IPS-18c (cell line): Measurements from ENCODE around the gene CCL1.
"Not testable (repeated sequence)": the region's sequence is repeated elsewhere in the genome, so short reads cannot be mapped to it uniquely, and the experiment has no call there.

ENCODE experiments used
- H3K4me3 ChIP-seq: 2 replicates; pipeline ENCODE4 v1.7.0; 2013; ENCODE audit warnings: low read depth, mild to moderate bottlenecking, low read length, moderate library complexity; ENCODE audit not compliant: insufficient read depth
- H3K9me3 ChIP-seq: one replicate; pipeline ENCODE4 v1.6.1; 2013; ENCODE audit warnings: mild to moderate bottlenecking, low read length, moderate library complexity; ENCODE audit not compliant: control insufficient read depth, insufficient read depth

Gene CCL1

GRCh38 chr17:34339138-34339770, 23.8 kb downstream of the CCL1 start:
- Histone ChIP-seq H3K9me3 (no peaks in the 10 kb centered on the region), H3K4me3 (no peak overlapping the region)

DNA sequence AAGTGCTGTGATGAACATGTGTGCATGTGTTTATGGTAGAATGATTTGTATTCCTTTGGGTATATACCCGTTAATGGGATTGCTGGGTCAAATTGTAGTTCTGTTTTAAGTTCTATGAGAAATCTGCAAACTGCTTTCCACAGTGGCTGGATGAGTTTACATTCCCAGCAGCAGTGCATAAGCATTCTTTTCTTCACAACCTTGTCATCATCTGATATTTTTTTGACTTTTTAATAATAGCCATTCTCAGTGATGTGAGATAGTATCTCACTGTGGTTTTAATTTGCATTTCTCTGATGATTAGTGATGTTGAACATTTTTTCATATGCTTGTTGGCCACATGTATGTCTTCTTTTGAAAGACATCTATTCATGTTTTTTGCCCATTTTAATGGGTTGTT, 25.3 kb downstream of the CCL1 start:
- Histone ChIP-seq H3K4me3 (no peak overlapping the region), H3K9me3 (no peaks in the 10 kb centered on the region)

DNA sequence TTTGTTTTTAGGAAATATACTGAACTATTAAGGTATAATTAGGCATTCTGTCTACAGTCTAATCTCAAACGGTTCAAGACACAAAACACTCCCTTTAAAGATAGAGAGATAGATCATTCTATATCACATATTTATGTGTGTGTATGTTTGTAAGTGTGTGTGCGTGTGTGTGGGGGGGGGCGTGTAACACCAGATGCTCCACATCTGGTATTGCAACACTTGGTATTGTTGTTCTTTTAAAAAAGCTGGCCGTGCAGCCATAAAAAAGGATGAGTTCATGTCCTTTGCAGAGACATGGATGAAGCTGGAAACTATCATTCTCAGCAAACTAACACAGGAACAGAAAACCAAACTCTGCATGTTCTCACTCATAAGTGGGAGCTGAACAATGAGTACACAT, 35.5 kb downstream of the CCL1 start:
- not testable (repeated sequence) for H3K9me3 ChIP-seq, H3K4me3 ChIP-seq

- Histone ChIP-seq H3K9me3 (no peaks in the 10 kb centered on the region), H3K4me3 (no peak overlapping the region)
Measured at GRCh38 chr17:34321964-34322363, 41.1 kb downstream of the CCL1 start.

DNA sequence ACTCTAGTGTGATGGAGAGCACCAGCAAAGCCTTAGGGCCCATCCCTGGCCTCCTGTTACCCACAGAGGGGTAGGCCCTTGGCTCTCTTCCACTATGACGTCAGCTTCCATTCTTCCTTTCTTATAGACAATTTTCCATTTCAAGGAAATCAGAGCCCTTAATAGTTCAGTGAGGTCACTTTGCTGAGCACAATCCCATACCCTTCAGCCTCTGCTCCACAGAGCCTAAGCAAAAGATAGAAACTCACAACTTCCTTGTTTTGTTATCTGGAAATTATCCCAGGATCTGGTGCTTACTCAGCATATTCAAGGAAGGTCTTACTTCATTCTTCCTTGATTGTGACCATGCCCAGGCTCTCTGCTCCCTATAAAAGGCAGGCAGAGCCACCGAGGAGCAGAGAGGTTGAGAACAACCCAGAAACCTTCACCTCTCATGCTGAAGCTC, 44.0 kb downstream of the CCL1 start, which contains the start of gene CCL8:
Gene CCL8, plus strand, starts transcription at position 397 of the 445 bp plus-strand sequence. CDS start 67 bp downstream, outside the sequence.
- H3K4me3 ChIP-seq, result no peak within 1 kb of the TSS
- H3K9me3 ChIP-seq, result no peaks in the 10 kb centered on the region

GRCh38 chr17:34318474-34318873, 44.6 kb downstream of the CCL1 start:
- H3K9me3 ChIP-seq, result no peaks in the 10 kb centered on the region

GRCh38 chr17:34314279-34314678, 48.8 kb downstream of the CCL1 start:
- H3K4me3 ChIP-seq, result no peak overlapping the region

More at GRCh38 chr17:34318474-34318873, 44.6 kb downstream of the CCL1 start:
- H3K4me3 ChIP-seq, result no peak overlapping the region

DNA sequence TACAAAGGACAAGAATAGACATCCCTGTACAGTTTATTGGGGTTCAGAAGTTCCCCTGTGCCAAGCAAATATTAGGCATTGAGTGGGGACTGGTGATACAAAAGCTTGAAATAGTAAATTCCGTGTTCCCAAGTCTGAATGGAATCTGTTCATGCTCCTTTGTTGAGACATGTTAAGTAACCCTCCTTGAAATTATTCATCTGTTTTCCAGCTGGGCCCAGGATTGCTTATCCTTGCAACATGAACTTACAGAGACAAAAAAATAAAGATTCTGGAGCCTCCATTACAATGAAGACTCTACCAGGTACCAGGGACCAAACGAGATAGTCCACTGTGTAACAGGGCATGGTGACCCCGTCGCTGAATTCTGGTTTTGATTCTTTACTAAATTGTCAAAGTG, 49.9 kb downstream of the CCL1 start:
- Histone ChIP-seq H3K9me3 (no peaks in the 10 kb centered on the region), H3K4me3 (no peak overlapping the region)

More at GRCh38 chr17:34314279-34314678, 48.8 kb downstream of the CCL1 start:
- no peaks in the 10 kb centered on the region for H3K9me3 ChIP-seq

DNA sequence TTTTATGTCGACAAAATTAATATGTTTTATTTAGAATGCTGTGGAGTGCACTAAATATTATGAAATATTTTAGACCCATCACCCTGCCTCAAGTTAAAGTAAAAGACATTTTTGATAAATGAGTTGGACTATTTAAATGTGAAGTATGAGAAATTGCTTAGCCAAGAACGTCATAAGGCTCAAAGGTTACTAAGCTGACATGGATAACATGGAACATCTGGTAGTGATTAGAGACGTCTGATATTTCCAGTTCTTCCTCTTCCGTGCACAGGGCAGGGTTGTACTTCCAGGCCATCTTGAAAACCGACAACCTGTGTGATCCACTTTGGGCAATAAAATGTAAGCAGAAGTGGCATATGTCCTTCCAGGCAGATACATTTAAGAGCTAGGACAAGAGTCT, 51.0 kb downstream of the CCL1 start:
- Histone ChIP-seq H3K4me3 (no peak overlapping the region), H3K9me3 (no peaks in the 10 kb centered on the region)

DNA sequence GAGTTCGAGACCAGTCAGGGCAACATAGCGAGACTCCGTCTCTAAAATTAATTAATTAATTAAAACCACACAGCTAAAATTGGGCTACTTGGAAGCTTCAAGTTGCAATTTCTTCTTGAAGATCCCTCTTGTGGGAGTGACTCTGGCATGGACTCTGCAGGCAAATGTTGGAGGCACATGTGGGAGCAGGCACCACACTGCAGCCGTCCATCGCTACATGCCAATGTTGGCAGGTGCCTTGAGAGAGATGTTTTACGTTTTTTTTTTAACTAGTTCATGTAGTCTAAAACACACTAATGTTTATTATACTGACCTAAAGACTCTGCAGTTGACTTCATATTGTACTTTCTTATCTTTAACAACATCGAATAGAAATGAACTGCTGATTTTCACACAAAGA, 51.7 kb downstream of the CCL1 start:
- no peak overlapping the region for H3K4me3 ChIP-seq
- no peaks in the 10 kb centered on the region for H3K9me3 ChIP-seq
